Stimulated activated CD4-positive, alpha-beta T cell treated with anti-CD3 and anti-CD28 coated beads, Interleukin-1b, Interleukin-23, amount 100 ng/mL, for 24 hours (primary cell): ENCODE results near the gene CAPZA1.
A peak's percentile ranks its signal among the peaks of the same experiment; 100 is the strongest.

Source experiments
- DNase-seq, 4 experiments: peaks; one replicate each; pipeline ENCODE4 v3.0.0-alpha.2; 2020; ENCODE audit warnings: low read depth in 4 of 4, low spot score in 1 of 4

Gene CAPZA1

GRCh38 chr1:112700290-112701226 is 80.9 kb downstream of the CAPZA1 start:
- peak in 1 of 4 experiments; percentile 55 for DNase-seq

DNA sequence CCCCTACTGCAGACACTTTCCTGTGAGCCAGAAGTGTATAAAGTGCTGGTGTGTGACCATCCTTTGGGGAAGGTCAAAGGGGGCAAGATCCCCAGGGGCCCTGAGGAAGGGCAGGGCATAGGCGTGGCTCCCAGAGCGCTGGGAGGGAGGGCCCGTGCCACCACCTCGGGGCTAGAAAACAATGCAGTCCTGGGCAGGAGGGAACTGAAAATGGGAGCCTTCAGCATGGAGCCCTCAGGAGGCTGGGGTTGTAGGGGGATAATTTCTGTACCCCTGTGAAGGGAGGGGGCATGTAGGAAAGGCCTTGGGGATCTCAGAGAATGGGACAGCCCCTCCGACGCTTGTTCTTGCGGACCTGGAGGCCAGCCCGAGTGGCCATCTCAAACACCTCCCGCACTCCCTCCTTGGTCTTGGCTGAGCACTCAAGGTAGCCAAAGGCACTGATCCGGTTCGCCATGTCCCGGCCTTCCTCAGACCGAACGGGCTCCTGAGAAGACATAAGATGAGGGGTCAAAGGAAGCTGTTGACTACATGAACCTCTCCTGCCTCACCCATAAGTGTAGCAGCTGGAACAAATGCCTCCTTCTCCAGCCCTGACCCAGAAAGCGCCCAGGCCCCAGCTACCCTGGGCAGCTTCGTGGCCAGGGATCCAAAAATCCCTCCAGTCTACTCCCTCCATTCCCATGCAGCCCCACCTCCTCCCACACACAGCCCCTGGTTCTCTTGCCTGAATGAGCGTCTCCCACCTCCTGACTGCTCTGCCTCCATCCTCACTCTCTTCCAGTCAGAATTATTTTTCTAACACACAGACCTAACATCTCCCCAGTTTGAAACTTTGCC is 81.8 kb downstream of the CAPZA1 start:
- no peak for DNase-seq

DNA sequence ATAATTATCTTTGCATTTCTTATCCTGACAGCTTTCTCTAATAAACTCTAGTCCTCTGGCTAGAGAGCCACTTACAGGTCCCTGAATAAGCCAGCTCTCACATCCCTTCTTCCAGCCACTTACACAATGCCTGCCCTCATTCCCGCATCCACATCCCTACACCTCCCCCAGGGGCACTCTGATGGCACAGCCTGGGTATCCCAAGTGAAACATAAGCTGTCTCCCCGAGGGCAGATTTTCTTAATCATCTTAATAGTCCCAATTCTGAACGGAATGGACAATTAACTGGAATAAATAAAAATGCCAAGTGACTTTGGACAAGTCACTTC is 82.4 kb downstream of the CAPZA1 start:
- no peak for DNase-seq

DNA sequence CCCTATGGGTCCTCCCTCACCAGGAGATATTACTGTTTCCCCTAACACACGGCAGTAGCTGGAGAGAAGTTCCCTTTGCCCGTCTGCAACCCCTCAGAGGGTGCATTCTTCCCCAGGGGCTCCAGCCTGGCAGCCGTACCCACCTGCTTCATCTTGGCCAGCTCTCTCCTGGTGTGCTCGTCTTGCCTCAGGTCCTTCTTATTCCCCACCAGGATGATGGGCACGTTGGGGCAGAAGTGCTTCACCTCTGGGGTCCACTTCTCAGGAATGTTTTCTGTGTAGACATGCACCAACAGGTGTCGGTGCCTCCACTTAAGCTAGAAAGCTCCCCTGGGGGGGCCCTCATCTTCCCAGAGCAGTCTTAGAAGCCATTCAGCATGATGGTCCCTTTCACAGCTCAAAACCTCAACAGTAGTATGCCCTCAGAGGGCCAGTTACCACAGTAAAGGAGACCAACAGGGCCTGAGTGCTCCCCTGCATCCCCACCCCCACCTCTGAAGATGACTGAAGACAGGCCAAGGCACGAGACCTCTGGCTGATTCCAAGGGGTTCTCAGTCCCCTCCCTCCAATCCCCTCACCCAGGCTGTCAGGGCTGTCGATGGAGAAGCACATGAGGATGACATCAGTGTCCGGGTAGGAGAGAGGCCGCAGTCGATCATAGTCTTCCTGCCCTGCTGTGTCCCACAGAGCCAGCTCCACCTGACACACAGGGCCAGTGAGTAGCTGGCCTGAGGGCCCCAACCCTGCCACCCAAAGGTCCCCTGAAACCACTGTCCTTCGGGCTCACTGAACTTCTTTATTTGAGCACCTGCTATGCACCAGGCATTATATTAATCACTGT is 83.0 kb downstream of the CAPZA1 start:
- DNase-seq: no peak

GRCh38 chr1:112703706-112704105 is 84.1 kb downstream of the CAPZA1 start:
- no peak for DNase-seq

DNA sequence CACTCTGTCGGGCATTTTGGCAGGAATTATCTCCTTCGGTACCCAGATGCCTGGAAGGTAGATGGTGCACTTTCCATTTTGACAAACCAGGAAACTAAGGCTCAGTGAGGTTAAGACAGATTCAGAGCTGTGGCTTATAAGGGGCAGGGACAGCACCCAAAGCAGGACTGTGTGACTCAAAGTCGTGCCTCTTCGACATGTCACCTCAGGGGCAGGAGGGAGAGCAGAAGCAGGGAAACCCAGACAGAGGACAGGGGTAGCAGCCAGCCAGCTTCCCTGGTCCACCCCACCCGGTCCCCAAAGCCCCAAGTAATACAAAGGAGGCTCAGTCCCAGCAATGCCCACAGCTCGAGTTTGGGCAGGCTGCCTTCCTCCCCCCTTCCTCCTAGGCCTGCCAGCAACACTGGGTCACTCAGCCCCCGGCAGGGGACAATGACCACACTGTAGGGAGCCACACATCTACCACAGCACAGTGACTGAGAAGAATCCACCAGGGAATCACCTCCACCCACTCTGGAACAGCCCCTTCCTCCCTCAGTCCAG is 84.8 kb downstream of the CAPZA1 start:
- DNase-seq: no peak

GRCh38 chr1:112704934-112705627 is 85.4 kb downstream of the CAPZA1 start:
- no peak for DNase-seq

GRCh38 chr1:112706505-112707220 is 87.0 kb downstream of the CAPZA1 start, which contains the start of gene RHOC:
TSS of gene RHOC (minus strand) at chr1:112707127. CDS start at chr1:112703799, 3,328 bp downstream.
- DNase-seq: no peak

DNA sequence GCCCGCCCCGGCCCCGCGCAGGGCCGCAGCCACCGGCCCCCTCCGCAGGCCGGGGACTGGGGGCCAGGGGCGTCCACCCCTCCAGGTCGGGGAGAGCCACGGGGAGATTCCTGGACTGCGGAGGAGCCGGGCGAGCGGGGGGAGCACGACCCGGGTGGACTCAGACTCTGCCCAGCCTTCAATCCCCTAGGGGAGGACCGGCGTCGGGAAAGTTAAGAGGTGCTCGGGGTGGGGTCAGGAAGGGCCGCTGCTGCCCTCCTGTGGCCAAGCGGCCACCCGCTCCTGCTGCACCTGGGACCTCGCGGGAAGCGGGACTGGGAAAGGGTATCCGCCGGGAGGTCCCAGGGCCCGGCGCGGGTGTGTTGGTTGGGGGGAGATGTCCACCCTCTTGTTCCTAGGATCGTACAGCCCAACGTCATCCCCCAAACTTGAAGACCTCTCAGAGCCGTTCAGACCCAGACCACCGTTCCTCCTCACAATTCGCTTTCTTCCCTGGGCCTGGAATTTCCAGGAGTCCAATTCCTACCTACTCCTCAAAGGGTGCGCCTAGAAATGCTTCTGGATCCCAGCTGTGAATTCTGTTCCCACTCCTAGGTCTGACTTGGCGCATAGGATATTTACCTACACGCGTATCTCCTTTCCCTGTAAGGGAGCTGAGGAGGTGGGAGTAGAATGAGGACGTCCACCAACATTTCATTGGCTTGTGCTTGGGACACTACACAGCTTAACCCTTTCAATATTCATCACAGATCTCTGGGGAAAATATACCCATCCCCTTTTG is 87.8 kb downstream of the CAPZA1 start:
- peak in 2 of 4 experiments; percentile 53 to 55 for DNase-seq

DNA sequence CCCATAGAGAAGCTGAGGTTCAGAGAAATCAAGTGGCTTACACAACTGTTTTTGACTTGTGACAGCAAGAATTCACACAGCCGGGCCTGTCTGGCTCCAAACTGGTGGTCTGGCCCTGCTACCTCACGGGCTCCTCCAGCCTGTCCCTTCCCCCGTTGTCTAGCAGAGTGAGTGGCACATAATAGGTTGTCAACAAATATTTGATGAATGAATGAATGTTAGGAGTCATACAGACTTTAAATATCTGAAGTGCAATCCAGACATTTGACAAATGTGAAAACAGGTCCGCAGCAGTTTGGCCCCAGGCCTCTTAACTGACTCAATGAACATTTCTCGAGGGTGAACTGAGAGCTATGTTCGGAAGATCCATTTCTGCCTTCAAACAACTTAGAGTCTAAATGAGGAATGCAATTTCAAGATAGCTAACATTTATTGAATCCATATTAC is 88.4 kb downstream of the CAPZA1 start:
- DNase-seq: no peak

DNA sequence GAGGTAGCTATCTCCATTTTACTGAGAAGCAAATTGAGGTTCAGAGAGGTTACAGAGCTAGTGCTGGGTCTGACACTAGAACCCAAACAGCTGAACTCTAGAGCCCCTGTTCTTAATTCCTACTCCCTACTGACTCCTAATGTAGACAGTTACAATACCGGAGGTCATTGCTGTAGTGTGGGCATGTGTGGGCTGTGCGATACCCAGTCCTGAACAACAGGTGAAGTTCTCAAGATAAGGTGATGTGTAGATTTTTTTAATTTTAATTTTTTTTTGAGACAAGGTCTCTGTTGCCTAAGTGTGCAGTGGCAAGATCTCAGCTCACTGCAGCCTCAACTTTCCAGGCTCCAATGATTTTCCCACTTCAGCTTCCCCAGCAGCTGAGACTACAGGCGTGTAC is 88.9 kb downstream of the CAPZA1 start:
- DNase-seq: no peak

DNA sequence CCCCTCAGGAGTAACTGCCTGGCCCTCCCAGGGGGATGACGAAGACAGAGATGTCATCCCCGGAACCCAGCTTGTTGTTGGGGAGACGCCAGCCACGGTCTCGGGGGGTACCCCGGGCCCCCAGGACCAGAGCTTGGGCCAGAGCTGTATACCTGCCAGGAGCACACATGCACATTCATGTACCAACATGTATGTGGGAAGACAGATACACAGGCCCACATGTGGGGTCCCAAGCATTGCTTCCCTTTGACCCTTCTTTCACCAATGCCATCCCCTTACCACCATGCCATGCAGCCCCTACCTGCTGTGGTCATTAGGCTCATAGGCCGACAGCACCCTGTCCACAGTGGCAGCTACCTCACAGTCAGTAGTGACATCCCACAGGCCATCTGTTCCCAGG is 90.5 kb downstream of the CAPZA1 start:
- DNase-seq: no peak

DNA sequence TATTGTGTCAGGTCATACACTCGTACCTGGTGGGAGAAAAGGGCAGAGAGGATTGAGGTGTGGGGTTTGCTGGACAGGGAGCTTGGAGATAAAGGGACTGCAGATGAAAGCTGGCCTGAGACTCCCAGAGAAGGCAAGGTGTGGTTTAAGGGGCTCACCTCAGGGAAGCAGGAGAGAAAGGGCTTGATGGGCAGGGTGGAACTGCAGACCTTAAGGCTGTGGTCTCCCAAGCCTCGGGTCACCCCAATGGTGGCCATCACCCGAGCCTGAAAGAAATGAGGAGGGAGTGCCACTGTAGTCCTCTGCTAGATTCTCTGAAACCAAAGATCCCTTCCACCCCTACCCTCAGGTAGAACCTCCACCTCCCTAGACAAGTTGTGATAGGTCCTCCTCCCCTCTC is 91.0 kb downstream of the CAPZA1 start:
- no peak for DNase-seq

GRCh38 chr1:112711041-112711440 is 91.4 kb downstream of the CAPZA1 start:
- DNase-seq: no peak

DNA sequence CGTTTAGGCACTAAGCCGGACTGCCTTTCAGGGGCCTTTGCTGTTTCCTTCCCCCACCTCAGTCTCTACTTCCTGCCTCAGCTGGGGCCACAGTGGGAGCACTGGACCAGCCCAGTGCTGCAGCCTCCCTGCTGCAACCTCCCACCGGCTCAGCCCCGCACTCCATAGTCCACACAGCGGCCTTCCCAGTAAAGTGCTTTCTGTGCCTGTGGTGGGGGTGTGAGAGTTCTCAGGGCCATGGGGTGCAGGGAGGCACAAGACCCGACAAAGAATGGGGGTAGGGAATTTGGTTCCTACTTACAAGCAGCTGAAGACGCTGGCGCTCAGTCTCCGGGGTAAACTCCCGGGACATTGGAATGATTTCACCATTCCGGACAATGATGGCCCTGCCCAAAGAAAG is 92.0 kb downstream of the CAPZA1 start:
- DNase-seq: no peak

DNA sequence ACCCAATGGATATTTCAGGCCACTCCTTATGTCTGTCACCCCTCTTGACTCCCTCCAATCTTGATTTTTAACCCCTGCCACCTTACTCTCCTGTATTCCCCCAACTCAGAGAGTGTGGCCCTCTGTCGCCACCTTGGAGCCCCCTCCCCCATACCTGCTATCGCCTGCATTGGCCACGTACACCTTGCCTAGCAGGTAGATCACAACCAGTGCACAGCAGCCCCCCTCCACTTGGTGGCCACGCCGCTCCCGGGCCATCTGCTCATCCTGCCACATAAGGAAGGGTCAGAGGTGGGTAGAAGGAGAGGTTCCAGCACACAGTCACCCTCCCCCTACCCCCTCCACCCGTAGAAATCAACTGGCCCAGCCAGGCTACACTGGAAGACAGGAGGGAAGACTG is 92.6 kb downstream of the CAPZA1 start:
- DNase-seq: no peak

DNA sequence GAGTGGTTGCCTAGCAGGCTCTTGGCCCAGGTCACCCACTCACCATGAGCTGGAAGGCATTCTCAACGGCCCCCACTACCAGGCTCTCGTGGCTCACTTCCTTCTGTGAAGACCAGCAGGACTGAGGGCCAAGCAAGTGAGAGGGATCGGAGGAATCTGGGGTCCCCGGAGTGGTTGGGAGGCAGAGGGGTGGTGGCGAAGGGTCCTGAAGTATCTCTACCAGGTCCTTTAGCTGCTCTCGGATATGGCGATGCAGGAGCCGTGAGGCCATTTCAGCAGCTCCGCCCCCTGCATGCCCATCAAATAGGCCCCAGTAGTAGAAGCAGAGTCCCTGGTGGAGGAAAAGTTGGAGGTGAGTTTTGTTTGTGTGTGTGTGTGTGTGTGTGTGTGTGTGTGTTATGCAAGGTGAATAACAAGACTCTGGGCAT is 93.1 kb downstream of the CAPZA1 start:
- DNase-seq: no peak

DNA sequence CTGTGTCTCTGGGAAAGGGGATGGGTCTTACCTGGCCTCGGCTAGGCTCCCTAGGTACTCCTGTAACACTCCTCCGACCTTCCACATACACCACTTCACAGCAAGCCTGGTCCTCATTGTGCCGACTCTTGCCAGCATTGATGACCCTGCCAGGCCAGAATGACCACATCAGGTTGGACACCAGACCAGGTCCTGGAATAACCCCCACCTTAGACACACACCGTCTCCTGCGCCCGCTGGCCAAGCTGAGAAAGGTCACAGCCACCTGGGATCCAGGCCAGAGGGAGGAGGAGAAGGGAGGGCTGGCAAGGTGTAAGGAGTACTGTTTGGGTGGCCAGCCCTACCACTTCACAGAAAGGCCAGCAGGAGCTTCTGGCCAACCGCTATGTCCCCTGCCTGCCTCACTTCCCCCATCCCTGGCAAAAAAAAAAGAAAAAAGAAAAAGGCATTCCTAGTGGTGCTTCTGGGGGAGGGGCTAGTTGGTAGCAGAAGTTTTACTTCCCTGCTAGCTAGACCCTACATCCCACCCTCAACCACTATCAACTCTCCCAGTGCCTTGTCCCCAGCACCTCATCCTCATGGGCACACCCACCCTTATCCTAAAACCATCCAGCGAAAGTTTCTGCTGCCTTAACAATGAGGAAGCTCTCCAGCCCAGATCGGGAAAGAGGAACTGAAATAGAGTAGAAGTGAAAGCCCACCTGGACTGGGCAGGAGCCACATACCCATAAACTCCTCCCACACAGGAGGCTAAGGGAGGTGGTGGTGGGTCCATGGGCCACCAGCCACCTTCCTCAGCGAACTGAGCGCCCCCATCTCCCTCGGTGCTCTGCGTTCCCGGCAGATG is 94.1 kb downstream of the CAPZA1 start:
- DNase-seq: no peak
